ENCODE measurements around the gene HOXB6. TPM values are rescaled to one million over a fixed set of nuclear protein-coding genes. Genes with fewer than 3 reads are reported as not detected.
A peak's percentile ranks its signal among the peaks of the same experiment; 100 is the strongest.

HOXB6 gene
- total and polyA plus RNA-seq, 7 donors = 0.66 to 3.3 (median 1.2) TPM

DNA sequence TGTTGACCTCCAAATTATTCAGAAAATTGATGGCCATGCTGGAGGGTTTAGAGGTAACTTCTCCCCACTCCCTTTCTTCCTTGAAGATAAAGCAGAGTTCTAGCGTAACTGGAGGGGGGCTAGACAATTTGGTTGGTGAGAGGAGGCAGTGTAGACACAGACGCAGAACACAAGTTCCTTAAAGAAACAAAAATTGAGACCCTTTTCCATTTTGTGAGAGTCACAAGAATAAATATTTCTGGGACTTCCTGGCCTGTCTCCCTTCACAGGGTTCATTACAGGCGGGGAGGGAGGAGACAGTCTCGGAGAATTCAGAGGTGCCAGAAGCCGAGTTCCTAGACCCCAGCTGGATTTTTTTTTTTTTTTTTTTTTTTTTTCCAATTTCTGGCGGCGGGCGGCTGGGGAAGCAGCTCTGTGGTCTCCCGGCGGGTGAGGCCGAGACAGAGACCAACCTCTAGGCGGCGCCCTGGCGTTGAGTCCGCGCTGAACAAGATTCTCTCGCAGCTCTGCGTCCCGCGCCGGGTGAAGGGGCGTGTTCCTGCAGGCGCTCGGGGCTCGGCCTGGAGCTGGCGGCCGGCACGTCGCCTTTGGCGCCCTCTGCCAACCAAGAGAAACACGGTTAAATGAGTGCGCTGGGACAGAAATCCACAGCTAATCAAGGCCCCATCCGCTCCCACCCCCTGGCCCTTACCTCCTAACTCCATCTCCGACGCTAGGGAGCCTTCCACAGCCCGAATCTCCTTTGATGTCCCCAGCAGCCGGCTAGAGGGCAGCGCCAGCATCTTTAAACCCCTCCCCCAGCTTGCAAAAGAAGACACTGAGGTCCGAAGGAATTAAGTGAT lies 31.6 kb upstream of the HOXB6 start:
- ATAC-seq = peak; percentile 56 to 73 (median 66)
- intact Hi-C loops (cut with DNase I) = no loop called here
- TF ChIP-seq, protein P1, sequence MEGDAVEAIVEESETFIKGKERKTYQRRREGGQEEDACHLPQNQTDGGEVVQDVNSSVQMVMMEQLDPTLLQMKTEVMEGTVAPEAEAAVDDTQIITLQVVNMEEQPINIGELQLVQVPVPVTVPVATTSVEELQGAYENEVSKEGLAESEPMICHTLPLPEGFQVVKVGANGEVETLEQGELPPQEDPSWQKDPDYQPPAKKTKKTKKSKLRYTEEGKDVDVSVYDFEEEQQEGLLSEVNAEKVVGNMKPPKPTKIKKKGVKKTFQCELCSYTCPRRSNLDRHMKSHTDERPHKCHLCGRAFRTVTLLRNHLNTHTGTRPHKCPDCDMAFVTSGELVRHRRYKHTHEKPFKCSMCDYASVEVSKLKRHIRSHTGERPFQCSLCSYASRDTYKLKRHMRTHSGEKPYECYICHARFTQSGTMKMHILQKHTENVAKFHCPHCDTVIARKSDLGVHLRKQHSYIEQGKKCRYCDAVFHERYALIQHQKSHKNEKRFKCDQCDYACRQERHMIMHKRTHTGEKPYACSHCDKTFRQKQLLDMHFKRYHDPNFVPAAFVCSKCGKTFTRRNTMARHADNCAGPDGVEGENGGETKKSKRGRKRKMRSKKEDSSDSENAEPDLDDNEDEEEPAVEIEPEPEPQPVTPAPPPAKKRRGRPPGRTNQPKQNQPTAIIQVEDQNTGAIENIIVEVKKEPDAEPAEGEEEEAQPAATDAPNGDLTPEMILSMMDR (IDR thresholded peaks at IDR 0.05) = peak; percentile 51
- H3K27ac ChIP-seq = no peak overlapping the region
- no peak overlapping the region for H3K4me3 ChIP-seq
- no peaks in the 10 kb centered on the region for H3K4me1 ChIP-seq
- peaks cover 14 to 100% (median 44%) of the 10 kb centered on the region in 3 donors for H3K27me3 ChIP-seq (ENCODE audit: insufficient read depth in 3 of 3, low read length in 2 of 3)
- 4 to 7% (median 6%) methylated on average over 38 to 39 of the region's 39 CpGs for WGBS, 3 donors
- peak; percentile 72 to 80 for DNase-seq
- H3K9me3 ChIP-seq = no peaks in the 10 kb centered on the region
- H3K36me3 ChIP-seq (ENCODE audit: insufficient read depth in 1 of 2, low read depth in 1 of 2) = no peaks in the 10 kb centered on the region

DNA sequence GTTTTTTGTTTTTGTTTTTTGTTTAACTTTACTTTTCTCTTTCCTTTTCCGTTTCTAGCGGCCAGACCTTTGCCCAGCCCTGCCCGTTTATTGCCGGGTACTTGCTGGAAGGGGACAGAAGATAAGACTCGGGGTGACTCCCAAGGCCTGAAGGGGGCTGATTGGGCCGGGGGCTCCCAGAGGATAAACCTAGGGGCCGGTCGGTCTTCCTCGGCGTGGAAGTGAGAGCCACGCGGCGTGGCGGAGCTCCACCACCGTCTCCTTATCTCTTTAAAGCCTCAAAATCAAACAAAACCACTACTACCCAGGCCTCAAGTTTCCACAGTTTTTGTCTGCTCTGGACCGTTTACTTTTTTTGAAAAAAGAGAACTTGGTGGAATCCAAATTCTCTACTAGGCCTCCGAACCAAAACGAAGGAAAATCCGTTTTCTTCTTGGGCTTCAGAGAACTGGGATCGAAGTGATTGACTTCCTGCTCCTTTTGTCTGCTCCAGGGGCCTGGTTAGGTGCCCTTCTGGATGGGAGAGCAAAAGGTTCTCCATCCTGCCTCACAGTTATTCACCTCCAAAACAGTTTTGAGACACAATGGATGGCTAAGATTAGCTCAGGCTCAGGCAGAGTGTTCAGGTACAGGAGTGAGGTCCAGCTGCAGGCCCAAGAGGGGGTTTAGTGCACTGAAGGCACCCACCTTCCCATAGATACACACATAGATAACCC lies 29.9 kb upstream of the HOXB6 start:
- WGBS, 3 donors = 54 to 59% (median 55%) methylated on average over 20 of the region's 20 CpGs
- peaks cover 14 to 99% (median 47%) of the 10 kb centered on the region in 3 donors for H3K27me3 ChIP-seq (ENCODE audit: insufficient read depth in 3 of 3, low read length in 2 of 3)
- no peak overlapping the region for H3K27ac ChIP-seq
- H3K4me3 ChIP-seq = no peak overlapping the region
- no peak for DNase-seq
- H3K9me3 ChIP-seq = no peaks in the 10 kb centered on the region
- H3K4me1 ChIP-seq = no peaks in the 10 kb centered on the region
- H3K36me3 ChIP-seq (ENCODE audit: insufficient read depth in 1 of 2, low read depth in 1 of 2) = no peaks in the 10 kb centered on the region
- intact Hi-C loops (cut with DNase I) = no loop called here
- no peak for ATAC-seq
- TF ChIP-seq, protein P1 (IDR thresholded peaks at IDR 0.05) = no peak

DNA sequence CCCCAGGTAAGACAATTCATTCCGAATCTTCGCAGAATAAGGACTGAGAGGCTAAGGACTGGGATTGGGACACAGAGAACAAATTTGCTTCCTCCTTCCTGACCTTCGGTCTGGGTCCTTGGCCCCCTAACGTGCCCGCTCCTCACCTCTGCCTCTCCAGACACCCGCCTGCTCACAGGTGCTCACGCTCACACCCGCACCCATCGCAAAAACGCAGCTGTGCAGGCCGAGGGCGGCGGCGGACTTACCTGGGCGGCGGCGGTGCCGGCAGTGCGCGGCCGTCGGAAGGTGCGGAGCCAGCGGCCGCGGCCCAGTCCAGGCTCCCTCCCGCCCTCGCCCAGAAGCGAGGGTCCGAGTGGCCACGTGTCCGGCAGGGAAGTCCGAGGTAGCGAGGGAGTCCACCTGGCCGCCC lies 28.5 kb upstream of the HOXB6 start:
- no peak overlapping the region for H3K27ac ChIP-seq
- TF ChIP-seq, protein P1 (IDR thresholded peaks at IDR 0.05) = no peak
- ATAC-seq (no peak), DNase-seq (no peak)
- H3K4me1 ChIP-seq = no peaks in the 10 kb centered on the region
- no peak overlapping the region for H3K4me3 ChIP-seq
- H3K9me3 ChIP-seq = no peaks in the 10 kb centered on the region
- intact Hi-C loops (cut with DNase I) = no loop called here
- no peaks in the 10 kb centered on the region for H3K36me3 ChIP-seq (ENCODE audit: insufficient read depth in 1 of 2, low read depth in 1 of 2)
- 18 to 27% (median 26%) methylated on average over 34 to 35 of the region's 35 CpGs for WGBS, 3 donors
- H3K27me3 ChIP-seq (ENCODE audit: insufficient read depth in 3 of 3, low read length in 2 of 3) = peaks cover 14 to 99% (median 57%) of the 10 kb centered on the region in 3 donors

DNA sequence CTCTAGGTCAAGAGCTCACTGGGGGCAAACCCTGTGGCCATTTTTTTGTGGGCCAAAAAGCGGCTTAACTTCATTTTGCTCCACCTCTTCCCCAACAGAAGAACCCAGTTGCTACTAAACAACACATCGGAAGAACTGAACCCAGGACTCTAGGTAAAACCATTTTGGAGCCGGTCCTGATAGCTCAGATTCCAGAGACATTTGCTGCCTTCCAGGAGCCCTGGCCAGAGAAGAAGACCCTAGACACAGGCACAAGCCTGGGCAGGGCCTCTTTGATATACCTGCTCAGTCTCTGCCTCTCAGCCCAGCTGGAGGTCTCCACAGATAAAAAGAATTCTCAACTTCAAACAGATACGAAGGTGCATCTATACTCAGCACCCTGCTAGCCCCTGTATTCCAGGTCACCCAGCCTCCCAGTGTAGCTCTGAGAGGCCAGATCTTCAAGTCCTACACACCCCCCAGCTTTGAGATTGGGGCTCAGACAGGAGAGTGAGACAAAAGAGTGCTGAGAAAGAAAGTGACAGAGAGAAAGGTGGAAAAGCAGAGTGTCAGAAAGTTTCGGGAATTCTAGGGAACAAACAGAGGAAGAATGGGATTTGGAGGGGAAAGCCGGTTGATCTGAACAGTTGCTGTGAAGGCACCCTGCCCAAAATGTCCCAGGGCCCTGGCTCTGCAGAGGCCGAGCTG lies 27.9 kb upstream of the HOXB6 start:
- intact Hi-C loops (cut with DNase I) = no loop called here

More for the DNA sequence above, 27.9 kb upstream of the HOXB6 start:
- no peaks in the 10 kb centered on the region for H3K36me3 ChIP-seq (ENCODE audit: insufficient read depth in 1 of 2, low read depth in 1 of 2)
- no peaks in the 10 kb centered on the region for H3K9me3 ChIP-seq
- ATAC-seq = no peak
- no peak overlapping the region for H3K27ac ChIP-seq
- no peaks in the 10 kb centered on the region for H3K4me1 ChIP-seq
- no peak overlapping the region for H3K4me3 ChIP-seq
- 38 to 46% (median 44%) methylated on average over 7 of the region's 7 CpGs for WGBS, 3 donors
- peaks cover 14 to 99% (median 56%) of the 10 kb centered on the region in 3 donors for H3K27me3 ChIP-seq (ENCODE audit: insufficient read depth in 3 of 3, low read length in 2 of 3)
- no peak for DNase-seq
- TF ChIP-seq, protein P1 (IDR thresholded peaks at IDR 0.05) = no peak

All from psoas muscle (tissue), 8 donors.